Trophoblast cell (in vitro differentiated cells and primary cell): Measurements from ENCODE around the gene ANG.

ENCODE experiments used
- DNase-seq, 2 donors: peaks; one replicate each; pipeline ENCODE4 v3.0.0-alpha.2; 2016
- H2AFZ ChIP-seq: 2 replicates; pipeline ENCODE4 v1.6.1; 2013; ENCODE audit warnings: low read length, moderate library complexity, mild to moderate bottlenecking; ENCODE audit not compliant: insufficient read depth, poor library complexity
- H2AK5ac ChIP-seq: 2 replicates; pipeline ENCODE4 v1.6.1; 2013; ENCODE audit warnings: mild to moderate bottlenecking, low read length
- H2BK120ac ChIP-seq: 2 replicates; pipeline ENCODE4 v1.6.1; 2013; ENCODE audit warnings: low read length, mild to moderate bottlenecking, moderate library complexity; ENCODE audit not compliant: insufficient read depth, poor library complexity
- H2BK12ac ChIP-seq: 2 replicates; pipeline ENCODE4 v1.6.1; 2013; ENCODE audit warnings: mild to moderate bottlenecking, low read length, moderate library complexity
- H2BK5ac ChIP-seq: 2 replicates; pipeline ENCODE4 v1.6.1; 2013; ENCODE audit warnings: low read length, low read depth, moderate library complexity, mild to moderate bottlenecking; ENCODE audit not compliant: poor library complexity
- H3K14ac ChIP-seq: 2 replicates; pipeline ENCODE4 v1.6.1; 2013; ENCODE audit warnings: mild to moderate bottlenecking, low read length
- H3K18ac ChIP-seq: 2 replicates; pipeline ENCODE4 v1.6.1; 2013; ENCODE audit warnings: mild to moderate bottlenecking, low read length
- H3K23ac ChIP-seq: 2 replicates; pipeline ENCODE4 v1.6.1; 2013; ENCODE audit warnings: low read length
- H3K27ac ChIP-seq: 2 replicates; pipeline ENCODE4 v1.5.1; 2013; ENCODE audit warnings: low read depth, mild to moderate bottlenecking, inconsistent platforms, low read length, moderate library complexity
- H3K27me3 ChIP-seq: 2 replicates; pipeline ENCODE4 v1.6.1; 2013; ENCODE audit warnings: inconsistent platforms, mild to moderate bottlenecking, low read length, moderate library complexity; ENCODE audit not compliant: insufficient read depth
- H3K36me3 ChIP-seq, 2 experiments: 1 replicate in 1 of 2; 2 replicates in 1 of 2; pipeline ENCODE4 v1.6.1; 2013; ENCODE audit warnings: low read length in 2 of 2, mild to moderate bottlenecking in 2 of 2, moderate library complexity in 1 of 2; ENCODE audit not compliant: insufficient read depth in 2 of 2, control insufficient read depth in 1 of 2
- H3K4ac ChIP-seq: 2 replicates; pipeline ENCODE4 v1.6.1; 2013; ENCODE audit warnings: low read depth, mild to moderate bottlenecking, low read length, moderate library complexity
- H3K4me1 ChIP-seq, 2 experiments: 1 replicate in 1 of 2; 2 replicates in 1 of 2; pipeline ENCODE4 v1.6.1; 2013; ENCODE audit warnings: low read length in 2 of 2, mild to moderate bottlenecking in 2 of 2, moderate library complexity in 1 of 2; ENCODE audit not compliant: insufficient read depth in 2 of 2, control insufficient read depth in 1 of 2
- H3K4me2 ChIP-seq: 2 replicates; pipeline ENCODE4 v1.6.1; 2013; ENCODE audit warnings: inconsistent platforms, mild to moderate bottlenecking, low read length, moderate library complexity
- H3K4me3 ChIP-seq: 2 replicates; pipeline ENCODE4 v1.5.1; 2013; ENCODE audit warnings: mild to moderate bottlenecking, low read depth, low read length, inconsistent platforms
- H3K79me1 ChIP-seq: one replicate; pipeline ENCODE4 v1.6.1; 2013; ENCODE audit warnings: low read length
- H3K79me2 ChIP-seq: 2 replicates; pipeline ENCODE4 v1.6.1; 2013; ENCODE audit warnings: low read length, mild to moderate bottlenecking; ENCODE audit not compliant: control insufficient read depth, insufficient read depth, poor library complexity
- H3K9ac ChIP-seq: 2 replicates; pipeline ENCODE4 v1.6.1; 2013; ENCODE audit warnings: mild to moderate bottlenecking, low read length
- H3K9me3 ChIP-seq: 2 replicates; pipeline ENCODE4 v1.6.1; 2013; ENCODE audit warnings: low read depth, mild to moderate bottlenecking, control low read depth, inconsistent platforms, low read length; ENCODE audit not compliant: insufficient read depth
- H4K12ac ChIP-seq: 2 replicates; pipeline ENCODE4 v1.6.1; 2013; ENCODE audit warnings: low read depth, mild to moderate bottlenecking, low read length, moderate library complexity
- H4K8ac ChIP-seq: 2 replicates; pipeline ENCODE4 v1.6.1; 2013; ENCODE audit warnings: low read depth, mild to moderate bottlenecking, low read length, moderate library complexity
- H4K91ac ChIP-seq: one replicate; pipeline ENCODE4 v1.6.1; 2013; ENCODE audit warnings: low read depth, mild to moderate bottlenecking, low read length, moderate library complexity
- WGBS: extraction: QIAGEN DNeasy Blood & Tissue Kit; methylation state at CpG from one replicate; pipeline ENCODE4 v1.1.7; 2013; ENCODE audit warnings: missing lambda C conversion rate; ENCODE audit not compliant: insufficient read length, insufficient coverage; ENCODE audit errors: extremely low coverage; 5-methylcytosine and 5-hydroxymethylcytosine counted together

Gene ANG

GRCh38 chr14:20676072-20676471 is 12.5 kb upstream of the ANG start:
- H3K79me2 ChIP-seq: no peaks in the 10 kb centered on the region
- no peak overlapping the region for H4K12ac ChIP-seq
- no peak overlapping the region for H2BK12ac ChIP-seq
- H2BK5ac ChIP-seq: no peak overlapping the region
- H4K91ac ChIP-seq: no peak overlapping the region
- H2AK5ac ChIP-seq: no peak overlapping the region
- H3K4me1 ChIP-seq: peaks cover 0 to 7% of the 10 kb centered on the region in 2 experiments
- H3K36me3 ChIP-seq: no peaks in the 10 kb centered on the region
- no peak overlapping the region for H3K4me2 ChIP-seq
- no peak overlapping the region for H3K4ac ChIP-seq
- no peak overlapping the region for H4K8ac ChIP-seq
- no peak overlapping the region for H3K14ac ChIP-seq
- no peaks in the 10 kb centered on the region for H3K9me3 ChIP-seq
- no peak overlapping the region for H2AFZ ChIP-seq
- H2BK120ac ChIP-seq: no peak overlapping the region
- H3K9ac ChIP-seq: no peak overlapping the region
- no peak overlapping the region for H3K27ac ChIP-seq
- DNase-seq: no peak
- H3K23ac ChIP-seq: no peak overlapping the region
- no CpG with 5 or more reads among the region's 2 CpGs for WGBS
- no peak overlapping the region for H3K4me3 ChIP-seq
- H3K79me1 ChIP-seq: no peaks in the 10 kb centered on the region
- no peak overlapping the region for H3K18ac ChIP-seq
- H3K27me3 ChIP-seq: no peaks in the 10 kb centered on the region

- Histone ChIP-seq H2AFZ (no peak overlapping the region), H3K4me1 (peaks cover 0 to 12% of the 10 kb centered on the region in 2 experiments), H3K4me3 (no peak overlapping the region), H3K9ac (no peak overlapping the region), H4K8ac (no peak overlapping the region), H3K27ac (no peak overlapping the region), H3K4ac (no peak overlapping the region), H3K18ac (no peak overlapping the region), H2BK5ac (no peak overlapping the region), H4K12ac (no peak overlapping the region), H3K27me3 (no peaks in the 10 kb centered on the region), H3K9me3 (no peaks in the 10 kb centered on the region), H4K91ac (no peak overlapping the region), H3K79me1 (peaks cover 16% of the 10 kb centered on the region), H3K14ac (no peak overlapping the region), H3K4me2 (no peak overlapping the region), H2BK12ac (no peak overlapping the region), H2AK5ac (no peak overlapping the region), H3K36me3 (no peaks in the 10 kb centered on the region), H2BK120ac (no peak overlapping the region), H3K79me2 (peaks cover 11% of the 10 kb centered on the region), H3K23ac (no peak overlapping the region)
- peak; percentile 23 to 62 for DNase-seq
- no CpG with 5 or more reads among the region's 1 CpG for WGBS
Observed at GRCh38 chr14:20679907-20680306, 8.7 kb upstream of the ANG start.

- Histone ChIP-seq H3K9ac (no peak overlapping the region), H2AFZ (no peak overlapping the region), H2AK5ac (no peak overlapping the region), H4K91ac (no peak overlapping the region), H2BK12ac (no peak overlapping the region), H4K12ac (no peak overlapping the region), H3K36me3 (no peaks in the 10 kb centered on the region), H3K4me3 (no peak overlapping the region), H3K79me1 (peaks cover 16% of the 10 kb centered on the region), H3K23ac (no peak overlapping the region), H3K27me3 (no peaks in the 10 kb centered on the region), H2BK120ac (no peak overlapping the region), H3K79me2 (peaks cover 11% of the 10 kb centered on the region), H3K4me1 (peaks cover 0 to 15% of the 10 kb centered on the region in 2 experiments), H4K8ac (no peak overlapping the region), H2BK5ac (no peak overlapping the region), H3K4ac (no peak overlapping the region), H3K18ac (no peak overlapping the region), H3K27ac (no peak overlapping the region), H3K9me3 (no peaks in the 10 kb centered on the region), H3K14ac (no peak overlapping the region), H3K4me2 (no peak overlapping the region)
- WGBS: no CpG with 5 or more reads among the region's 8 CpGs
- no peak for DNase-seq
Observed at GRCh38 chr14:20680363-20680762, 8.2 kb upstream of the ANG start.

- Histone ChIP-seq H3K27me3 (no peaks in the 10 kb centered on the region), H3K9ac (no peak overlapping the region), H3K14ac (no peak overlapping the region), H2BK12ac (no peak overlapping the region), H3K4ac (no peak overlapping the region), H3K4me2 (peak overlapping the region; percentile 79), H3K18ac (no peak overlapping the region), H3K4me1 (peaks cover 0 to 15% of the 10 kb centered on the region in 2 experiments), H4K91ac (no peak overlapping the region), H4K12ac (no peak overlapping the region), H3K79me1 (peaks cover 16% of the 10 kb centered on the region), H2BK5ac (no peak overlapping the region), H3K27ac (no peak overlapping the region), H3K79me2 (peaks cover 11% of the 10 kb centered on the region), H2AFZ (peak overlapping the region; percentile 37), H4K8ac (no peak overlapping the region), H3K36me3 (no peaks in the 10 kb centered on the region), H2BK120ac (no peak overlapping the region), H3K23ac (no peak overlapping the region), H2AK5ac (no peak overlapping the region), H3K9me3 (no peaks in the 10 kb centered on the region), H3K4me3 (no peak overlapping the region)
- WGBS: no CpG with 5 or more reads among the region's 7 CpGs
- DNase-seq: no peak
Observed at GRCh38 chr14:20680843-20681347, 7.7 kb upstream of the ANG start.
